K562 (cell line): ENCODE measurements around the gene CNBD2. TPM values are rescaled to one million over a fixed set of nuclear protein-coding genes. Genes with fewer than 3 reads are reported as not detected.

Experiments
- ELF2 ChIP-seq: fragments of 250-450 bp; sonication (Bioruptor Pico); IDR thresholded peaks from 2 replicates; pipeline ENCODE4 v1.5.0; 2021; ENCODE audit warnings: mild to moderate bottlenecking
- EP400 ChIP-seq: fragments of 450-650 bp; IDR thresholded peaks from 2 replicates; pipeline ENCODE4 v1.6.1; 2017; ENCODE audit warnings: antibody characterized with exemption, mild to moderate bottlenecking, moderate library complexity
- GATA2 ChIP-seq: sonication (generic); formaldehyde crosslinking; IDR thresholded peaks from 2 replicates; pipeline ENCODE4 v1.4.0; 2020; ENCODE audit warnings: mild to moderate bottlenecking, missing genetic modification reagents
- HDAC6 ChIP-seq: IDR thresholded peaks from 2 replicates; pipeline ENCODE4 v1.6.1; 2012; ENCODE audit warnings: low read depth, mild to moderate bottlenecking, control low read depth, inconsistent platforms, low read length, moderate library complexity
- HIVEP1 ChIP-seq: fragments of 250-450 bp; sonication (Bioruptor Pico); IDR thresholded peaks from 2 replicates; pipeline ENCODE4 v1.4.0; 2020; ENCODE audit warnings: mild to moderate bottlenecking
- JUND ChIP-seq, 2 experiments: IDR thresholded peaks; 2 replicates in 1 of 2; 3 replicates in 1 of 2; pipeline ENCODE4 v1.6.1; 2011; ENCODE audit warnings: borderline replicate concordance in 2 of 2, low read depth in 2 of 2, low read length in 2 of 2, improper control_type of control experiment in 1 of 2, missing biosample characterization in 1 of 2, missing genetic modification characterization in 1 of 2, missing genetic modification reagents in 1 of 2
- NFYB ChIP-seq: IDR thresholded peaks from 2 replicates; pipeline ENCODE4 v1.6.1; 2011; ENCODE audit warnings: mild to moderate bottlenecking, moderate library complexity; ENCODE audit not compliant: insufficient read length; ENCODE audit errors: extremely low read depth
- RBM22 ChIP-seq: fragments of 200-400 bp; formaldehyde crosslinking; IDR thresholded peaks from 2 replicates; pipeline ENCODE4 v1.6.1; 2018; ENCODE audit warnings: low read length, low read depth; ENCODE audit not compliant: poor library complexity, severe bottlenecking
- SMAD3 ChIP-seq: fragments of 450-650 bp; formaldehyde crosslinking; conservative IDR thresholded peaks from 2 replicates; pipeline ENCODE4 v1.4.0; 2020; ENCODE audit warnings: mild to moderate bottlenecking
- ZMIZ1 ChIP-seq, 2 experiments: fragments of 150-350 bp in 1 of 2; IDR thresholded peaks; 2 replicates each; pipeline ENCODE4 v1.6.1; 2012 to 2016; ENCODE audit warnings: low read depth in 2 of 2, low read length in 2 of 2, mild to moderate bottlenecking in 1 of 2, moderate library complexity in 1 of 2
- ZNF77 ChIP-seq: fragments of 250-450 bp; sonication (Bioruptor Pico); IDR thresholded peaks from 2 replicates; pipeline ENCODE4 v1.5.0; 2020
- polyA plus RNA-seq, 8 experiments: library from polyadenylated mRNA; depleted of rRNA in 4 of 8; stranded (reverse) in 5 of 8; unstranded in 3 of 8; fragments of >200 nt; fragmentation: Nextera tagmentation in 2 of 8; fragmentation: Illumina TruSeq in 1 of 8; extraction: Ambion mirVana in 2 of 8; extraction: Trizol in 1 of 8; gene quantifications; 2 replicates each; pipeline versions ENCODE4 v1.2.1 to v1.2.3, GENCODE V29; 2011 to 2014; ENCODE audit warnings: inconsistent platforms in 1 of 8, missing spikeins in 1 of 8
- total RNA-seq, 7 experiments: library from RNA; depleted of rRNA in 6 of 7; stranded (reverse); fragments of >200 nt in 6 of 7; fragmentation: Illumina TruSeq in 2 of 7; extraction: Trizol in 2 of 7; gene quantifications; 2 replicates each; pipeline versions ENCODE4 v1.2.1 to v1.2.3, GENCODE V29; 2011 to 2021; ENCODE audit warnings: low replicate concordance in 1 of 7
- TF ChIP-seq, protein P1 (sequence below): fragments of 450-650 bp; formaldehyde crosslinking; IDR thresholded peaks from 2 replicates; pipeline ENCODE4 v1.4.0; 2020; ENCODE audit warnings: mild to moderate bottlenecking, moderate library complexity
- TF ChIP-seq, protein P2 (sequence below): fragments of 450-650 bp; IDR thresholded peaks from 2 replicates; pipeline ENCODE4 v1.7.0; 2016; ENCODE audit warnings: borderline replicate concordance
- TF ChIP-seq, protein P3 (sequence below), 2 experiments: fragments of 450-650 bp; IDR thresholded peaks; 2 replicates each; pipeline ENCODE4 v1.6.1; 2018; ENCODE audit warnings: mild to moderate bottlenecking in 2 of 2, low read depth in 1 of 2; ENCODE audit not compliant: partially characterized antibody in 2 of 2

Gene CNBD2
- total and polyA plus RNA-seq, 9 of the 15 experiments (the other 6 are each of a cell fraction or from before 2014, with no cell fraction given): 3.2 to 17.5 (median 5.3) TPM

GRCh38 chr20:36050436-36051317, 82.3 kb downstream of the CNBD2 start (continued):
- TF ChIP-seq, protein P1, sequence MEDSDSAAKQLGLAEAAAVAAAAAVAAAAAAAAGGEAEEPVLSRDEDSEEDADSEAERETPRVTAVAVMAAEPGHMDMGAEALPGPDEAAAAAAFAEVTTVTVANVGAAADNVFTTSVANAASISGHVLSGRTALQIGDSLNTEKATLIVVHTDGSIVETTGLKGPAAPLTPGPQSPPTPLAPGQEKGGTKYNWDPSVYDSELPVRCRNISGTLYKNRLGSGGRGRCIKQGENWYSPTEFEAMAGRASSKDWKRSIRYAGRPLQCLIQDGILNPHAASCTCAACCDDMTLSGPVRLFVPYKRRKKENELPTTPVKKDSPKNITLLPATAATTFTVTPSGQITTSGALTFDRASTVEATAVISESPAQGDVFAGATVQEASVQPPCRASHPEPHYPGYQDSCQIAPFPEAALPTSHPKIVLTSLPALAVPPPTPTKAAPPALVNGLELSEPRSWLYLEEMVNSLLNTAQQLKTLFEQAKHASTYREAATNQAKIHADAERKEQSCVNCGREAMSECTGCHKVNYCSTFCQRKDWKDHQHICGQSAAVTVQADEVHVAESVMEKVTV (CRISPR knock-in tag): peak; percentile 32; the same call in 1 of the 2 replicates
- TF ChIP-seq ZMIZ1 (IDR thresholded peaks at IDR 0.05; ENCODE audit: low read depth in 2 of 2, low read length in 2 of 2) (peak in 1 of 2 experiments; percentile 85; a peak in 2 of 4 replicates), NFYB (no peak), SMAD3 (no peak; the same call in 1 of the 2 replicates), EP400 (peak; percentile 98), HDAC6 (no peak), HIVEP1 (no peak), JUND (IDR thresholded peaks at IDR 0.05; ENCODE audit: borderline replicate concordance, low read depth, low read length) (peak; percentile 71), JUND (tag; IDR thresholded peaks at IDR 0.05; ENCODE audit: borderline replicate concordance, low read depth, low read length) (peak; percentile 31; the same call in 1 of the 3 replicates), ELF2 (CRISPR knock-in tag) (peak; percentile 21; the same call in 1 of the 2 replicates), RBM22 (peak; percentile 86), GATA2 (CRISPR knock-in tag) (0 out of 2 replicates have a peak, but pooled peaks have one; percentile 16), ZNF77 (CRISPR knock-in tag) (no peak)
- TF ChIP-seq, protein P2, sequence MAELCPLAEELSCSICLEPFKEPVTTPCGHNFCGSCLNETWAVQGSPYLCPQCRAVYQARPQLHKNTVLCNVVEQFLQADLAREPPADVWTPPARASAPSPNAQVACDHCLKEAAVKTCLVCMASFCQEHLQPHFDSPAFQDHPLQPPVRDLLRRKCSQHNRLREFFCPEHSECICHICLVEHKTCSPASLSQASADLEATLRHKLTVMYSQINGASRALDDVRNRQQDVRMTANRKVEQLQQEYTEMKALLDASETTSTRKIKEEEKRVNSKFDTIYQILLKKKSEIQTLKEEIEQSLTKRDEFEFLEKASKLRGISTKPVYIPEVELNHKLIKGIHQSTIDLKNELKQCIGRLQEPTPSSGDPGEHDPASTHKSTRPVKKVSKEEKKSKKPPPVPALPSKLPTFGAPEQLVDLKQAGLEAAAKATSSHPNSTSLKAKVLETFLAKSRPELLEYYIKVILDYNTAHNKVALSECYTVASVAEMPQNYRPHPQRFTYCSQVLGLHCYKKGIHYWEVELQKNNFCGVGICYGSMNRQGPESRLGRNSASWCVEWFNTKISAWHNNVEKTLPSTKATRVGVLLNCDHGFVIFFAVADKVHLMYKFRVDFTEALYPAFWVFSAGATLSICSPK: no peak
- TF ChIP-seq, protein P3, sequence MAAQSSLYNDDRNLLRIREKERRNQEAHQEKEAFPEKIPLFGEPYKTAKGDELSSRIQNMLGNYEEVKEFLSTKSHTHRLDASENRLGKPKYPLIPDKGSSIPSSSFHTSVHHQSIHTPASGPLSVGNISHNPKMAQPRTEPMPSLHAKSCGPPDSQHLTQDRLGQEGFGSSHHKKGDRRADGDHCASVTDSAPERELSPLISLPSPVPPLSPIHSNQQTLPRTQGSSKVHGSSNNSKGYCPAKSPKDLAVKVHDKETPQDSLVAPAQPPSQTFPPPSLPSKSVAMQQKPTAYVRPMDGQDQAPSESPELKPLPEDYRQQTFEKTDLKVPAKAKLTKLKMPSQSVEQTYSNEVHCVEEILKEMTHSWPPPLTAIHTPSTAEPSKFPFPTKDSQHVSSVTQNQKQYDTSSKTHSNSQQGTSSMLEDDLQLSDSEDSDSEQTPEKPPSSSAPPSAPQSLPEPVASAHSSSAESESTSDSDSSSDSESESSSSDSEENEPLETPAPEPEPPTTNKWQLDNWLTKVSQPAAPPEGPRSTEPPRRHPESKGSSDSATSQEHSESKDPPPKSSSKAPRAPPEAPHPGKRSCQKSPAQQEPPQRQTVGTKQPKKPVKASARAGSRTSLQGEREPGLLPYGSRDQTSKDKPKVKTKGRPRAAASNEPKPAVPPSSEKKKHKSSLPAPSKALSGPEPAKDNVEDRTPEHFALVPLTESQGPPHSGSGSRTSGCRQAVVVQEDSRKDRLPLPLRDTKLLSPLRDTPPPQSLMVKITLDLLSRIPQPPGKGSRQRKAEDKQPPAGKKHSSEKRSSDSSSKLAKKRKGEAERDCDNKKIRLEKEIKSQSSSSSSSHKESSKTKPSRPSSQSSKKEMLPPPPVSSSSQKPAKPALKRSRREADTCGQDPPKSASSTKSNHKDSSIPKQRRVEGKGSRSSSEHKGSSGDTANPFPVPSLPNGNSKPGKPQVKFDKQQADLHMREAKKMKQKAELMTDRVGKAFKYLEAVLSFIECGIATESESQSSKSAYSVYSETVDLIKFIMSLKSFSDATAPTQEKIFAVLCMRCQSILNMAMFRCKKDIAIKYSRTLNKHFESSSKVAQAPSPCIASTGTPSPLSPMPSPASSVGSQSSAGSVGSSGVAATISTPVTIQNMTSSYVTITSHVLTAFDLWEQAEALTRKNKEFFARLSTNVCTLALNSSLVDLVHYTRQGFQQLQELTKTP (IDR thresholded peaks at IDR 0.05; ENCODE audit: low read depth in 1 of 2, partially characterized antibody in 2 of 2): peak in 1 of 2 experiments; percentile 18
